Ishikawa (cell line): ENCODE measurements around the gene SLC9A9.

Source experiments
- CREB1 ChIP-seq: IDR thresholded peaks from 2 replicates; pipeline ENCODE4 v1.6.1; 2012; ENCODE audit warnings: low read depth
- RAD21 ChIP-seq: IDR thresholded peaks from 2 replicates; pipeline ENCODE4 v1.6.1; 2012; ENCODE audit warnings: low read depth
- REST ChIP-seq: IDR thresholded peaks from 2 replicates; pipeline ENCODE4 v1.6.1; 2012; ENCODE audit warnings: low read depth, mild to moderate bottlenecking
- TAF1 ChIP-seq: IDR thresholded peaks from 2 replicates; pipeline ENCODE4 v1.6.1; 2012; ENCODE audit warnings: low read depth, mild to moderate bottlenecking
- TEAD4 ChIP-seq: IDR thresholded peaks from 2 replicates; pipeline ENCODE4 v1.6.1; 2012
- YY1 ChIP-seq: IDR thresholded peaks from 2 replicates; pipeline ENCODE4 v1.6.1; 2012; ENCODE audit warnings: low read depth

GRCh38 chr3:143628971-143629370 lies 219.3 kb downstream of the SLC9A9 start:
- TF ChIP-seq REST (no peak), TEAD4 (no peak), CREB1 (no peak), TAF1 (no peak), YY1 (no peak), RAD21 (no peak)
